ENCODE results near the gene KLHDC8A.
"Not testable (repeated sequence)": the region's sequence is repeated elsewhere in the genome, so short reads cannot be mapped to it uniquely, and the experiment has no call there.

Gene KLHDC8A

DNA sequence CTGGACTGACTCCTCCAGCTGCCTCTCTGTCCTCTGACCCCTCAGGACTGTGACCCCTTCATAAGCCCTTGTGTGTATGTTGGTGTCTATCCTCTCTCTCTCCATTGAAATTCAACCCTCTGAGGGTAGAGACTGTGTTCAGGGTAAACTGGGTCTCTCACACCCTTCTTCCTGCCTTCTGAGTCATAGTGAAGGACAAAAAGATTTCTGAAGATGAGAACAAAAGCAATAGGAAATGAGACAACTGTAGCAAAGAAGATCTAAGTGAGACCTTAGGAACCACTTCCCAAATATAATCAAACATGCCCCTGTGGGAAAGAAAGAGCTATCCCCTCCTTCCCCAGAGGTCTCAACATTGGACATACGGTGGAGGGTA is 52.0 kb downstream of the KLHDC8A start:
- H3K36me3 ChIP-seq (ENCODE audit: control insufficient read depth in 2 of 2, insufficient read depth in 2 of 2, low read length in 2 of 2), result peaks cover under 1 to 3% of the 10 kb centered on the region in 2 donors
- no peak overlapping the region for H3K4me3 ChIP-seq (ENCODE audit: low read length in 2 of 2)
- no peaks in the 10 kb centered on the region for H3K27me3 ChIP-seq (ENCODE audit: control insufficient read depth in 1 of 2, insufficient read depth in 2 of 2, low read length in 2 of 2)
- no peak overlapping the region for H3K27ac ChIP-seq (ENCODE audit: low read length)
- H3K4me1 ChIP-seq (ENCODE audit: control insufficient read depth, insufficient read depth, low read length), result peaks cover 12% of the 10 kb centered on the region
- H3K9ac ChIP-seq (ENCODE audit: low read length in 2 of 2), result no peak overlapping the region
- no peaks in the 10 kb centered on the region for H3K9me3 ChIP-seq (ENCODE audit: control insufficient read depth in 2 of 2, low read length in 2 of 2)

DNA sequence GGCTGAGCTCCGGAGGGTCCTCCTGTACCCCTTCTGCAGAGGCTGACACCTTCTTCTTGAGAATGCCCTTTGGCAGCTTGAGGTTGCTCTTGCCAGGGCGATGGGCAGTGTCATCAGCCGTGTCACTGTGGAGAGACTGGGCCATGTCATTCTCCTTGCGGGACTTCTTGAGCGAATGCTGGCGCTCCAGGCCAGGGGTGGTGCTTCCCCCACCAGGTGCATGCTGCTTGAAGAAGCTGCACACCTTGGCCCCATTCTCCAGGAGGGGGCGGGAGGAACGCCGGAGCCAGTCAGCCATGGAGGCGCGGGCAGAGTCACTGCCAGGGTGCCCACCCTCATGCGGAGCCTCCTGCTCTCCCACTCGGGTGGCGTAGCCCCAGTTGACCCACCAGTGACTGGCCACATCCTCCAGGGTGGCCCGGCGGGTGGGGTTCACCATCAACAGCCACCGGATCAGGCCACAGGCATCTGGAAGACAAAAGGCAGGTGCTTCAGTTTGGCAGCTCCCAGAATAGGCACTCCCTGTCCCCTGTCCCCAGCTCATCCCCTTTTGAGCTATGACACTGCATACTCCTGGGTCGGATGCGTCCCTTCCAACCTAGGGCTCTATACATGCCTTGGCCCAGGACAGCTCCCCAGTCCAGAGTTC is 52.6 kb downstream of the KLHDC8A start:
- Histone ChIP-seq H3K27me3 (ENCODE audit: control insufficient read depth in 1 of 2, insufficient read depth in 2 of 2, low read length in 2 of 2) (no peaks in the 10 kb centered on the region), H3K9ac (ENCODE audit: low read length in 2 of 2) (no peak overlapping the region), H3K27ac (ENCODE audit: low read length) (no peak overlapping the region), H3K4me1 (ENCODE audit: control insufficient read depth, insufficient read depth, low read length) (peaks cover 12% of the 10 kb centered on the region), H3K36me3 (ENCODE audit: control insufficient read depth in 2 of 2, insufficient read depth in 2 of 2, low read length in 2 of 2) (peaks cover 0 to 3% of the 10 kb centered on the region in 2 donors), H3K9me3 (ENCODE audit: control insufficient read depth in 2 of 2, low read length in 2 of 2) (no peaks in the 10 kb centered on the region), H3K4me3 (ENCODE audit: low read length in 2 of 2) (no peak overlapping the region)

DNA sequence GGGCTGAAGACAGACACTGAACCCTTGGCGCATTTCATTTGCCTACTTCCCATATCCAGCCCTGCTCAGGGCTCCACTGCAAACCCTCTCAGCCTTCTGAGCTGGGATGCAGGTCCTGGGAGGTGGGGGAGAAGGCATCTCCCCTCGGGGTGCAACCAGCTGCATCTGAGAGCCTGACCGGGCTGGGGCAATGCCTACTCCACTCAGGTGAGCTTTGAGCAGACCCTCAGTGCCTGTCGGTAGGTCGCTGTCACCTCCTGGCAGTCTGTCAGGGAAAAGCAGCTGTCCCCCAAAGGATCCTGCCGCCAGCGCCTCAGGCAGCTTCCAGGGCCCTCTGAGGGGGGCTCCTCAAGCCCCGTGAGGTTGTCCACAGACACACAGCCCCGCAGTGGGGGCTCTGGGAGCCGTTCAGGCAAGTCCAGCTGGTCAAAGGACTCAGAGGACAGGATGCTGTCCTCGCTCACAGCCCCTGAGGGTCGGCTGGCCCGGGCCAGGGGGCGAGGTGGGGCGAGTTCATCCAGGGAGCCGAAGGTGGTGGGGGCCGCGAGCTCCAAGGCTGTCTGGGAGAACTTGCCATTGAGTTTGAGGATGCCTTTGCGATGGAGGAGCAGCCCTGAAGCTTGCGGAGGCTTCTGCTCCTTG is 53.4 kb downstream of the KLHDC8A start:
- Histone ChIP-seq H3K9ac (ENCODE audit: low read length in 2 of 2) (no peak overlapping the region), H3K9me3 (ENCODE audit: control insufficient read depth in 2 of 2, low read length in 2 of 2) (no peaks in the 10 kb centered on the region), H3K27ac (ENCODE audit: low read length) (no peak overlapping the region), H3K4me3 (ENCODE audit: low read length in 2 of 2) (no peak overlapping the region), H3K4me1 (ENCODE audit: control insufficient read depth, insufficient read depth, low read length) (peaks cover 12% of the 10 kb centered on the region), H3K36me3 (ENCODE audit: control insufficient read depth in 2 of 2, insufficient read depth in 2 of 2, low read length in 2 of 2) (peaks cover 0 to 3% of the 10 kb centered on the region in 2 donors), H3K27me3 (ENCODE audit: control insufficient read depth in 1 of 2, insufficient read depth in 2 of 2, low read length in 2 of 2) (no peaks in the 10 kb centered on the region)

DNA sequence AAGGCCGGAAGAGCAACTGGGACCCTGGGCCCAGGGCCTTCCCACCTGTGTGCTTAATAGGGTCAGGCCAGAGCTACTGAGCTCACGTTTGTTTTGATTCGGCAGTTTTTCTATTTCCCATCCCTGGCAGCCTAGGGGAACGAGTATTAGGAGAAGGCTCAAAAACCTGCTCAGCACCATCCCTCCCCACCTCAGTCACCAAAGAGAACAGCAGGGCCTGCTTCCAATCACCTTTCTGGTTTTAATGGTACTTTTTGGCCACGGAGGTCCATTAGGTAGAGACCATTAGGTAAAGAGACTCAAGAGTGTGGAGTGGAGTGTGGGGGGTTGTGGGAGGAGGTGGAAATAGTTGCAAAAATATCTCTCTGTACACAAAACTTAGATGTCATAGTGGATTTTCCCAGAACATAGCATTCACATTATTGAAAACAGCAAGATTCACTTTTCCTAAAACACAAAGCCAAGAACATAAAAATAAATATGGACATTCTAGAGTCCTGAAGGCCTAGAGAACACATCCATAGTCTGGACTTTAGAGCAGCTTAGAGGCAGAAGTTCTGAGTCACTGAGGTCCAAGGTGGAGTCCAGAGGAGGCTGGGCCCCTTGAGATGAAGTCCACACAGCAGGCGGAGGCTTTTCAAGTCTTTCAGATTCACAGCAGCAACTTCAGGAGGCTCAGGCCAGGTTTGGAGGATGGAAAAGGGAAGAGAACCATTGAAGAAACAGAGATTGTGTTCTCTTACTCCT is 54.7 kb downstream of the KLHDC8A start:
- Histone ChIP-seq H3K4me3 (ENCODE audit: low read length in 2 of 2) (no peak overlapping the region), H3K9me3 (ENCODE audit: control insufficient read depth in 2 of 2, low read length in 2 of 2) (no peaks in the 10 kb centered on the region), H3K27me3 (ENCODE audit: control insufficient read depth in 1 of 2, insufficient read depth in 2 of 2, low read length in 2 of 2) (no peaks in the 10 kb centered on the region), H3K4me1 (ENCODE audit: control insufficient read depth, insufficient read depth, low read length) (peaks cover 12% of the 10 kb centered on the region), H3K36me3 (ENCODE audit: control insufficient read depth in 2 of 2, insufficient read depth in 2 of 2, low read length in 2 of 2) (peaks cover 0 to 3% of the 10 kb centered on the region in 2 donors), H3K9ac (ENCODE audit: low read length in 2 of 2) (no peak overlapping the region), H3K27ac (ENCODE audit: low read length) (no peak overlapping the region)

DNA sequence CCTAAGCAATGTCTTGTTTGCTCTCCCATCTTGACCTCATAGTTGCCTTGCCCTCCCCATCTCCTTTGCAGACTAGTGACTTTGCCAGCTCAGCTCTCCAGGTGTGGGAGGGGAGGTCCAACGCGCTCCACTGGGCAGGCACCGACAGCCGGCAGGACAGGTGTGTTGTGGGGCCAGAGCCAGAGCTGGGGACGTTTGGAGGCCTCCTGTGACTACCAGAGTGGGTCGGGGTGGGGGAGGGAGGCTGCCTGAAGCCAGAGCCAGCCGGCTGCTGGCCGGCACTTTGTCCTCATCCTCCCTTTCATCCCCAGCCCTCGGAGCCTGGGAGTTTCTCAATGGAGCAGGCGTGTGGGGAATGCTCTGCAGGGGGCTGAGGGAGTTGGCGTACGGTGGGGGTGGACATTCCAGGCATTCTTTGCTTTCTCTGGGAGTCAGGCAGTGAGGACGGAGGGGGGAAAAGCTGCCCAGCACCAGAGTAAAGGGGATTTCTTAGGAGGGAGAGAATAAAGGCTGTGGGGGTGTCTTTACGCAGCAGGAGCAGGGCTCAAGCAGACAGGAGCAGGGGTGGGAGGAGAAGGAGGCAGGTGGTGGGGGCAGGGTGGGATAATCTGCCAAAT is 55.4 kb downstream of the KLHDC8A start:
- Histone ChIP-seq H3K27ac (ENCODE audit: low read length) (no peak overlapping the region), H3K9ac (ENCODE audit: low read length in 2 of 2) (no peak overlapping the region), H3K4me1 (ENCODE audit: control insufficient read depth, insufficient read depth, low read length) (peaks cover 12% of the 10 kb centered on the region), H3K4me3 (ENCODE audit: low read length in 2 of 2) (no peak overlapping the region), H3K27me3 (ENCODE audit: control insufficient read depth in 1 of 2, insufficient read depth in 2 of 2, low read length in 2 of 2) (no peaks in the 10 kb centered on the region), H3K9me3 (ENCODE audit: control insufficient read depth in 2 of 2, low read length in 2 of 2) (no peaks in the 10 kb centered on the region), H3K36me3 (ENCODE audit: control insufficient read depth in 2 of 2, insufficient read depth in 2 of 2, low read length in 2 of 2) (peaks cover 0 to 3% of the 10 kb centered on the region in 2 donors)

DNA sequence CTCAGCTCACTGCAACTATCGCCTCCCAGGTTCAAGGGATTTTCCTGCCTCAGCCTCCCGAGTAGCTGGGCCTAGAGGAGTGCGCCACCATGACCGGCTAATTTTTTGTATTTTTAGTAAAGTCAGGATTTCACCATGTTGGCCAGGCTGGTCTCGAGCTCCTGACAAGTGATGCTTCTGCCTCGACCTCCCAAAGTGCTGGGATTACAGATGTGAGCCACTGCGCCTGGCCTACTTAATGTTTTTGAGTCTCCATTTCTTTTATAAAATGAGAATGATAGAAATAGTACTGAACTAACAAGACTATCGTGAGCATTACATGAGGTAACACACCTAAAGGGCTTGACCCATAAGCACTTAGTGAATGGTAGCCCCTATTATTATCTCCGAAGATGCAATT is 56.6 kb downstream of the KLHDC8A start:
- peaks cover 12% of the 10 kb centered on the region for H3K4me1 ChIP-seq (ENCODE audit: control insufficient read depth, insufficient read depth, low read length)
- no peaks in the 10 kb centered on the region for H3K9me3 ChIP-seq (ENCODE audit: control insufficient read depth in 2 of 2, low read length in 2 of 2)
- H3K9ac ChIP-seq (ENCODE audit: low read length in 2 of 2), result no peak overlapping the region
- no peak overlapping the region for H3K27ac ChIP-seq (ENCODE audit: low read length)
- no peak overlapping the region for H3K4me3 ChIP-seq (ENCODE audit: low read length in 2 of 2)
- H3K36me3 ChIP-seq (ENCODE audit: control insufficient read depth in 2 of 2, insufficient read depth in 2 of 2, low read length in 2 of 2), result peaks cover 0 to 3% of the 10 kb centered on the region in 2 donors
- H3K27me3 ChIP-seq (ENCODE audit: control insufficient read depth in 1 of 2, insufficient read depth in 2 of 2, low read length in 2 of 2), result no peaks in the 10 kb centered on the region

DNA sequence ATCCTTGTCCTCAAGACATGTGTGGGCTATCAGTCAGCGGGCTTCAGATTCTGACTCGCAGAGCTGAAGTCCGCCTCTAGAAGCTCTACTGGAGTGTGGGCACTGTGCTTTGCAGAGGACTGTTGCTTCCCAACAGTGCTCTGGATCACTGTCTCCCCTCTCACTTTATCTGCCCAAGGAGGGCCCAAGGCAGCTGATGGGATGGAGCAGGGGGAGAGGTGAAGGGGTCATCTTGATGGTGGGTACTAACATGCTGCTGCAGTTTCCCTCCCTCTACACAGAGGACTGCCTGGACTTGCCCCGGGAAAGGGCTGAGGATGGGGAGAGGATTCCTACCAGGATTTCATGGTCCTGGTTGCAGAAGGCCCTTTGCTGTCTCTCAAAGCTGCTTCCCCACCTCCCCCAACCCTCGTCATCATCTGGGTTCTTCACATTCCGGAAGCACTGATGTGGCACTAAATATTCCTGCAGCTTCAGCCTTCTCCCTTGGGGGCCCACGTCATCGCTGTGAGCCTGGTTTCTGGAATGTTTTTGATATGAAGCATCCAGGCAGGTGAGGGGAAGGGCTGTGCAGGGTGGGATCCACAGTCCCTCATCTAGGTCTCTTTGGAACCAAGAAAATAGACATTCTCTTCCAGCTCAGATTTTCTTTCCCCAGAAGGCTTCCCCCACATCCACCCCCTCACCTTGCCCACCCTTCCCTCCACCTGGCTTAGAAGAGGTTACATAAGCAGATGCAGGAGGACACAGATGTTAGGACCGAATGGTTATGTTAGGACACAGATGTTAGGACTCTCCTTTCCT is 58.3 kb downstream of the KLHDC8A start:
- no peaks in the 10 kb centered on the region for H3K36me3 ChIP-seq (ENCODE audit: control insufficient read depth in 2 of 2, insufficient read depth in 2 of 2, low read length in 2 of 2)
- H3K4me3 ChIP-seq (ENCODE audit: low read length in 2 of 2), result no peak overlapping the region
- H3K27ac ChIP-seq (ENCODE audit: low read length), result no peak overlapping the region
- no peak overlapping the region for H3K9ac ChIP-seq (ENCODE audit: low read length in 2 of 2)
- H3K9me3 ChIP-seq (ENCODE audit: control insufficient read depth in 2 of 2, low read length in 2 of 2), result no peaks in the 10 kb centered on the region
- H3K27me3 ChIP-seq (ENCODE audit: control insufficient read depth in 1 of 2, insufficient read depth in 2 of 2, low read length in 2 of 2), result no peaks in the 10 kb centered on the region
- H3K4me1 ChIP-seq (ENCODE audit: control insufficient read depth, insufficient read depth, low read length), result peaks cover 19% of the 10 kb centered on the region

DNA sequence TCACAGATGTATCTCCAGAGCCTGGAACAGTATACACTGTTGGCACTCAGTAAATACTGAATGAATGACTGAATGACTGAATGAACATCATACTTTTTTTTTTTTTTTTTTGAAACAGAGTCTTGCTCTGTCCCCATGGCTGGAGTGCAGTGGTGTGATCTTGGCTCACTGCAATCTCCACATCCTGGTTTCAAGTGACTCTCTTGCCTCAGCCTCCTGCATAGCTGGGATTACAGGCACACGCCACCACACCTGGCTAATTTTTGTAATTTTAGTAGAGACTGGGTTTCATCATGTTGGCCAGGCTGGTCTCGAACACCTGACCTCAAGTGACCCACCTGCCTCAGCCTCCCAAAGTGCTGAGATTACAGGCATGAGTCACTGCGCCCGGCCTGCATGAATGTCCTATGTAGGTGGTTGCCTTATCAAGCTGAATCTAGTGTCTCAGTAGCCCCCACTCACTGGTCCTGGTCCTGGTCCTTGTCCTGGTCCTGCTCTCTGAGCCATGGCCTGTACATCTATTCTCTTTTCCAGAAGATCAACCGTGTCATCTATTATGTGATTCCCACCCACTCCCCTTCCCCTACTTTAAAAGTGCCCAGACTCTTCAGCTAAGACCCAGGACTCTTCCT is 59.1 kb downstream of the KLHDC8A start:
- H3K9me3 ChIP-seq (ENCODE audit: control insufficient read depth in 2 of 2, low read length in 2 of 2); H3K4me3 ChIP-seq (ENCODE audit: low read length in 2 of 2); H3K9ac ChIP-seq (ENCODE audit: low read length in 2 of 2); H3K27me3 ChIP-seq (ENCODE audit: control insufficient read depth in 1 of 2, insufficient read depth in 2 of 2, low read length in 2 of 2); H3K36me3 ChIP-seq (ENCODE audit: control insufficient read depth in 2 of 2, insufficient read depth in 2 of 2, low read length in 2 of 2); H3K27ac ChIP-seq (ENCODE audit: low read length): not testable (repeated sequence)
- peaks cover 19% of the 10 kb centered on the region for H3K4me1 ChIP-seq (ENCODE audit: control insufficient read depth, insufficient read depth, low read length)

DNA sequence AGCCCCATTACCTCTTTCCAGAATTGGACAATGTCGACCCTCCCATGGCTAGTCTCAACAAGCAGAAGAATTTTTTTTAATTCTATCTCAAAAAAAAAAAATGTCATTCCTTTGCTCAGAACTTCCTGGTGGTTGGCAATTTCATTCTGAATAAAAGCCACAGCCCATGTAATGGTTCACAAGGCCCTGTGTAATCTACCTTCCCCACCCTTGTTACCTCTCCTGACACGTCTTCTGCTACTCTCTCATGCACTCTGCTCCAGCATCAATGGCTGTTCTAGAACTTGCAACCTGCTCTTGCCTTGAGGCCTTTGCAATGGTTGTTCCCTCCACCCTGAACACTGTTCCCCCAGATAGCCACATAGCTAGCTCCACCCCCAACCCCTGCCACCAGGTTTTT is 60.6 kb downstream of the KLHDC8A start:
- Histone ChIP-seq H3K9me3 (ENCODE audit: control insufficient read depth in 2 of 2, low read length in 2 of 2) (no peaks in the 10 kb centered on the region), H3K27me3 (ENCODE audit: control insufficient read depth in 1 of 2, insufficient read depth in 2 of 2, low read length in 2 of 2) (no peaks in the 10 kb centered on the region), H3K4me1 (ENCODE audit: control insufficient read depth, insufficient read depth, low read length) (peaks cover 11% of the 10 kb centered on the region), H3K27ac (ENCODE audit: low read length) (no peak overlapping the region), H3K4me3 (ENCODE audit: low read length in 2 of 2) (no peak overlapping the region), H3K9ac (ENCODE audit: low read length in 2 of 2) (no peak overlapping the region), H3K36me3 (ENCODE audit: control insufficient read depth in 2 of 2, insufficient read depth in 2 of 2, low read length in 2 of 2) (no peaks in the 10 kb centered on the region)

DNA sequence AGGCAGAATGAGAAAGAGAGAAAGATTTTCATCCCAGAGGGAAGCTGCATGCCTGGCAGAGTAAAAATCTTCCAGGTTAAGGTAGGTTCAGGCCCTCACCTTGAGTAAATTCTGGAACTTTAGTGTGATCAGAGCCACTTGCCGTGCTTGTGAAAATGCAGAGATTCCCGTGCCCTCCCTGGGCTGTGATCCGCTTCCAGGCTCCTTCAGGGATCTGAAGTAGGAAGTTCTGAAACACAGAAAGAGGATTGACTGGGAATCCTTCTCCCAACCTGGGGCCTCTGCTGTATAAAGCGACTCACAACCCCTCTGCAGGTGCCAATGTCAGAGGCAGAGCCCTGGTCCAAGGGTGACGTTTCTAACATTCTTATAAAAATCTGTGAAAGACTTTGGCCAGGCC is 61.8 kb downstream of the KLHDC8A start:
- H3K4me3 ChIP-seq (ENCODE audit: low read length in 2 of 2), result no peak overlapping the region
- H3K9ac ChIP-seq (ENCODE audit: low read length in 2 of 2), result peak overlapping the region in 1 of 2 donors; percentile 13
- H3K27ac ChIP-seq (ENCODE audit: low read length), result no peak overlapping the region

More for the DNA sequence above, 61.8 kb downstream of the KLHDC8A start:
- H3K36me3 ChIP-seq (ENCODE audit: control insufficient read depth in 2 of 2, insufficient read depth in 2 of 2, low read length in 2 of 2), result no peaks in the 10 kb centered on the region
- H3K27me3 ChIP-seq (ENCODE audit: control insufficient read depth in 1 of 2, insufficient read depth in 2 of 2, low read length in 2 of 2), result no peaks in the 10 kb centered on the region
- H3K9me3 ChIP-seq (ENCODE audit: control insufficient read depth in 2 of 2, low read length in 2 of 2), result no peaks in the 10 kb centered on the region
- peaks cover 7% of the 10 kb centered on the region for H3K4me1 ChIP-seq (ENCODE audit: control insufficient read depth, insufficient read depth, low read length)
